K562 (cell line): ENCODE results near the gene PLXNA2.

Source experiments
- GTF2F1 ChIP-seq: IDR thresholded peaks from 2 replicates; pipeline ENCODE4 v1.6.1; 2011; ENCODE audit warnings: low read depth, low read length, improper control_type of control experiment
- POLR2A ChIP-seq: fragments of 450-650 bp; conservative IDR thresholded peaks from 2 replicates; pipeline ENCODE4 v1.6.1; 2016
- POLR2AphosphoS5 ChIP-seq: IDR thresholded peaks from 2 replicates; pipeline ENCODE4 v1.6.1; 2011; ENCODE audit warnings: mild to moderate bottlenecking, low read depth, low read length, moderate library complexity; ENCODE audit not compliant: control insufficient read depth, insufficient read depth
- ZBTB1 ChIP-seq: sonication (generic); formaldehyde crosslinking; IDR thresholded peaks from 2 replicates; pipeline ENCODE4 v1.8.1; 2023; ENCODE audit warnings: missing genetic modification reagents, low read depth, mild to moderate bottlenecking, borderline replicate concordance
- ZNF282 ChIP-seq: sonication (generic); formaldehyde crosslinking; IDR thresholded peaks from 2 replicates; pipeline ENCODE4 v1.8.1; 2023; ENCODE audit warnings: missing genetic modification reagents
- TF ChIP-seq, protein P1 (sequence below): sonication (generic); formaldehyde crosslinking; IDR thresholded peaks from 2 replicates; pipeline ENCODE4 v1.9.0; 2022; ENCODE audit warnings: mild to moderate bottlenecking, missing genetic modification reagents
- TF ChIP-seq, protein P2 (sequence below): fragments of 450-650 bp; formaldehyde crosslinking; IDR thresholded peaks from 2 replicates; pipeline ENCODE4 v1.4.0; 2020; ENCODE audit warnings: mild to moderate bottlenecking, moderate library complexity

GRCh38 chr1:208242146-208242545 is 2.0 kb downstream of the PLXNA2 start:
- TF ChIP-seq ZNF282 (CRISPR knock-in tag) (no peak), POLR2A (no peak), POLR2AphosphoS5 (no peak), GTF2F1 (no peak), ZBTB1 (CRISPR knock-in tag) (no peak)
- TF ChIP-seq, protein P1, sequence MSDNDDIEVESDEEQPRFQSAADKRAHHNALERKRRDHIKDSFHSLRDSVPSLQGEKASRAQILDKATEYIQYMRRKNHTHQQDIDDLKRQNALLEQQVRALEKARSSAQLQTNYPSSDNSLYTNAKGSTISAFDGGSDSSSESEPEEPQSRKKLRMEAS (CRISPR knock-in tag) = no peak
- TF ChIP-seq, protein P2, sequence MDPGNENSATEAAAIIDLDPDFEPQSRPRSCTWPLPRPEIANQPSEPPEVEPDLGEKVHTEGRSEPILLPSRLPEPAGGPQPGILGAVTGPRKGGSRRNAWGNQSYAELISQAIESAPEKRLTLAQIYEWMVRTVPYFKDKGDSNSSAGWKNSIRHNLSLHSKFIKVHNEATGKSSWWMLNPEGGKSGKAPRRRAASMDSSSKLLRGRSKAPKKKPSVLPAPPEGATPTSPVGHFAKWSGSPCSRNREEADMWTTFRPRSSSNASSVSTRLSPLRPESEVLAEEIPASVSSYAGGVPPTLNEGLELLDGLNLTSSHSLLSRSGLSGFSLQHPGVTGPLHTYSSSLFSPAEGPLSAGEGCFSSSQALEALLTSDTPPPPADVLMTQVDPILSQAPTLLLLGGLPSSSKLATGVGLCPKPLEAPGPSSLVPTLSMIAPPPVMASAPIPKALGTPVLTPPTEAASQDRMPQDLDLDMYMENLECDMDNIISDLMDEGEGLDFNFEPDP (CRISPR knock-in tag) = no peak
